ENCODE measurements around the gene KIAA1210. TPM values are rescaled to one million over a fixed set of nuclear protein-coding genes. Genes with fewer than 3 reads are reported as not detected.

KIAA1210 gene
- total and polyA plus RNA-seq, 12 donors = 0.04 to 0.17 (median 0.09) TPM; not detected in 7

- Histone ChIP-seq H3K36me3 (no peaks in the 10 kb centered on the region), H3K4me3 (no peak overlapping the region), H3K27me3 (peaks cover 0 to 31% (median 0%) of the 10 kb centered on the region in 7 donors), H3K4me1 (no peaks in the 10 kb centered on the region), H3K27ac (no peak overlapping the region), H3K9me3 (no peaks in the 10 kb centered on the region)
- ATAC-seq (no peak), DNase-seq (no peak)
- no peak for TF ChIP-seq CTCF (IDR thresholded peaks at IDR 0.05)
- 75 to 78% methylated on average over 2 of the region's 2 CpGs for WGBS, 2 donors
- intact Hi-C loops (cut with DNase I) = no loop called here
Measured at GRCh38 chrX:119071381-119071780, 56.2 kb downstream of the KIAA1210 start.

GRCh38 chrX:119069762-119070161 lies 57.9 kb downstream of the KIAA1210 start:
- H3K9me3 ChIP-seq = no peaks in the 10 kb centered on the region
- no peak overlapping the region for H3K4me3 ChIP-seq
- ATAC-seq (no peak), DNase-seq (no peak)
- intact Hi-C loops (cut with DNase I) = loop anchor here in 8 of 10 donors (5.0 to 10.0 kb wide), 4 partner anchors 62 to 222 kb away; no protein-coding TSS in a partner anchor
- H3K27ac ChIP-seq = no peak overlapping the region
- H3K4me1 ChIP-seq = no peaks in the 10 kb centered on the region
- peaks cover 0 to 34% (median 0%) of the 10 kb centered on the region in 7 donors for H3K27me3 ChIP-seq
- TF ChIP-seq CTCF (IDR thresholded peaks at IDR 0.05) = no peak
- H3K36me3 ChIP-seq = no peaks in the 10 kb centered on the region
- WGBS, 2 donors = 94 to 97% methylated on average over 1 of the region's 1 CpG

GRCh38 chrX:119069128-119069527 lies 58.5 kb downstream of the KIAA1210 start:
- ATAC-seq (no peak), DNase-seq (no peak)
- Histone ChIP-seq H3K27me3 (peaks cover 0 to 34% (median 0%) of the 10 kb centered on the region in 7 donors), H3K36me3 (no peaks in the 10 kb centered on the region), H3K4me1 (no peaks in the 10 kb centered on the region), H3K27ac (no peak overlapping the region), H3K9me3 (no peaks in the 10 kb centered on the region), H3K4me3 (no peak overlapping the region)
- TF ChIP-seq CTCF (IDR thresholded peaks at IDR 0.05) = no peak
- intact Hi-C loops (cut with DNase I) = loop anchor here in 8 of 10 donors (5.0 to 10.0 kb wide), 4 partner anchors 62 to 222 kb away; no protein-coding TSS in a partner anchor
- 95 to 100% methylated on average over 1 of the region's 1 CpG for WGBS, 2 donors

- Histone ChIP-seq H3K4me1 (peaks cover 0 to 9% (median 0%) of the 10 kb centered on the region in 9 donors), H3K27ac (no peak overlapping the region), H3K4me3 (no peak overlapping the region), H3K36me3 (no peaks in the 10 kb centered on the region), H3K27me3 (peaks cover 0 to 34% (median 0%) of the 10 kb centered on the region in 7 donors), H3K9me3 (no peaks in the 10 kb centered on the region)
- ATAC-seq (peak in 6 of 8 donors; percentile 34 to 81 (median 72)), DNase-seq (peak; percentile 45 to 46)
- intact Hi-C loops (cut with DNase I) = loop anchor here in 9 of 10 donors (1.0 to 10.0 kb wide), 8 partner anchors 60 to 220 kb away; no protein-coding TSS in a partner anchor
- peak; percentile 22 to 72 (median 65) for TF ChIP-seq CTCF (IDR thresholded peaks at IDR 0.05)
- WGBS, 2 donors = 2 to 4% methylated on average over 7 of the region's 7 CpGs
Measured at GRCh38 chrX:119067023-119067739, 60.4 kb downstream of the KIAA1210 start.

All from heart right ventricle (tissue), 16 donors.